Stomach (tissue), 4 donors: Measurements from ENCODE around the gene ZBTB42.

Experiments
- EP300 ChIP-seq: sonication (generic); formaldehyde crosslinking; IDR thresholded peaks from one replicate; pipeline ENCODE4 v1.6.1; 2017; ENCODE audit warnings: antibody characterized with exemption
- POLR2A ChIP-seq, 4 donors: fragments of 450-650 bp; IDR thresholded peaks; one replicate each; pipeline ENCODE4 v1.6.1; 2016; ENCODE audit warnings: antibody characterized with exemption in 4 of 4, control low read depth in 2 of 4, mild to moderate bottlenecking in 1 of 4, moderate library complexity in 1 of 4
- POLR2AphosphoS5 ChIP-seq, 3 donors: sonication (generic); formaldehyde crosslinking; IDR thresholded peaks; one replicate each; pipeline ENCODE4 v1.6.1; 2016; ENCODE audit warnings: antibody characterized with exemption in 3 of 3
- TF ChIP-seq, protein P1 (sequence below), 7 experiments: fragments of 450-650 bp in 4 of 7; fragments of 200-600 bp in 3 of 7; sonication (generic) in 3 of 7; IDR thresholded peaks; one replicate each; pipeline ENCODE4 v1.5.1; 2016 to 2019; ENCODE audit warnings: antibody characterized with exemption in 7 of 7, control low read depth in 2 of 7, mild to moderate bottlenecking in 1 of 7

DNA sequence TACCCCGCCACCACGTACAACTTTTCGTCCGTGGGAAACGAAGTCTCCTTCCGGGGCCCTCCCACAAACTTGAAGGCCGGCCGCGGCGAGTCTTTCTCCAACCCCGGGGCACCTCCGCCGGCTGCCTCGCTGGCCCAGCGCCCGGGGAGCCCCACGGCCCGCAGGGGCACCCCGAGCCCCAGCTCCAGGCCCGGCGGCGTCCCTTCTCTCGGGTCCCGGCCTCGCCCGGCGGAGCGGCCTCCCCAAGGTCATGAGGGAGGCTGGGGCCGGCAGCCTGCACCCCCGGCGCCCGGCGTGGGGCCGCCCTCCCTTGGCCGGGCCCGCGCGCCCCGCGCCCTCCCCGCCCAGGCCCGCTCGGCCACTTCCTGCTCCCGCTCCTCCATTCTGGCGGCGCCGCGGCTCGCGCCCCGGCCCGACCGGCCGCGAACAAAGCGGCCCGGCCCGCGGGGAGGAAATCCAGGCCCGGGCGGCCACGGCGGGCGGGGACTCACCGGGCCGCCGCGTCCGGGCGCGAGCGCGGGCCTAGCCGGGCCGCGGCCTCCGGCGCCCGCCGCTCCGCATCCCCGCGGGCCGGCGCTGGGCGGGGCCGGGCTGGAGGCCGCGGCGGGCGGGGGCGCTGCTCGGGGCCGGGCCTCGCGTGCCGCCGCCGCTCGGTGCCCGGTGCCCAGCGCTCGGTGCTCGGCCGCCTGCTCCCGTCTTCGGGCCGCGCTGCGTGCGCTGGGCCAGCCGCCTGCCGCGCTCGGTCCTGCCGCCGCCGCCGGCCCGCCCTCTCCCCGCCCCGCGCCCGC, 5.7 kb upstream of the ZBTB42 start, which contains the start of gene AKT1:
- TF ChIP-seq POLR2AphosphoS5 (IDR thresholded peaks at IDR 0.05): no peak
- TF ChIP-seq, protein P1, sequence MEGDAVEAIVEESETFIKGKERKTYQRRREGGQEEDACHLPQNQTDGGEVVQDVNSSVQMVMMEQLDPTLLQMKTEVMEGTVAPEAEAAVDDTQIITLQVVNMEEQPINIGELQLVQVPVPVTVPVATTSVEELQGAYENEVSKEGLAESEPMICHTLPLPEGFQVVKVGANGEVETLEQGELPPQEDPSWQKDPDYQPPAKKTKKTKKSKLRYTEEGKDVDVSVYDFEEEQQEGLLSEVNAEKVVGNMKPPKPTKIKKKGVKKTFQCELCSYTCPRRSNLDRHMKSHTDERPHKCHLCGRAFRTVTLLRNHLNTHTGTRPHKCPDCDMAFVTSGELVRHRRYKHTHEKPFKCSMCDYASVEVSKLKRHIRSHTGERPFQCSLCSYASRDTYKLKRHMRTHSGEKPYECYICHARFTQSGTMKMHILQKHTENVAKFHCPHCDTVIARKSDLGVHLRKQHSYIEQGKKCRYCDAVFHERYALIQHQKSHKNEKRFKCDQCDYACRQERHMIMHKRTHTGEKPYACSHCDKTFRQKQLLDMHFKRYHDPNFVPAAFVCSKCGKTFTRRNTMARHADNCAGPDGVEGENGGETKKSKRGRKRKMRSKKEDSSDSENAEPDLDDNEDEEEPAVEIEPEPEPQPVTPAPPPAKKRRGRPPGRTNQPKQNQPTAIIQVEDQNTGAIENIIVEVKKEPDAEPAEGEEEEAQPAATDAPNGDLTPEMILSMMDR (IDR thresholded peaks at IDR 0.05): no peak
- TF ChIP-seq EP300: no peak
- no peak for TF ChIP-seq POLR2A (IDR thresholded peaks at IDR 0.05)
